HEK293 (cell line): ENCODE measurements around the gene HNRNPA0.

Source experiments
- CTCF ChIA-PET: fragments of 350-600 bp; formaldehyde crosslinking; extraction: SDS; loops from one replicate; lab custom pipeline; 2021; ENCODE audit warnings: antibody characterized with exemption; lab: Yijun Ruan, JAX
- POLR2A ChIA-PET: fragments of 300-600 bp; formaldehyde crosslinking; extraction: SDS; loops from one replicate; lab custom pipeline; 2020; ENCODE audit warnings: antibody characterized with exemption, inconsistent platforms; lab: Yijun Ruan, JAX
- H3K27ac ChIP-seq: fragments of 200-500 bp; sonication (Bioruptor generic); 2 replicates; pipeline ENCODE4 v1.5.1; 2014; ENCODE audit warnings: low read depth, low read length, control low read depth, inconsistent platforms; ENCODE audit errors: extremely low read depth
- H3K36me3 ChIP-seq, 2 experiments: fragments of 200-500 bp in 1 of 2; sonication (Bioruptor generic) in 1 of 2; 1 replicate in 1 of 2; 2 replicates in 1 of 2; pipeline ENCODE4 v1.5.1; 2014 to 2017; ENCODE audit warnings: inconsistent platforms in 2 of 2, low read length in 2 of 2; ENCODE audit not compliant: control insufficient read depth in 2 of 2, insufficient read depth in 1 of 2
- H3K4me1 ChIP-seq: fragments of 200-500 bp; sonication (Bioruptor generic); 2 replicates; pipeline ENCODE4 v1.5.1; 2014; ENCODE audit warnings: mild to moderate bottlenecking, low read length, inconsistent platforms; ENCODE audit not compliant: control insufficient read depth, insufficient read depth
- H3K4me3 ChIP-seq: 2 replicates; pipeline ENCODE4 v1.5.1; 2011; ENCODE audit warnings: low read depth, mild to moderate bottlenecking, control low read depth, low read length, moderate library complexity
- H3K9me3 ChIP-seq: fragments of 200-500 bp; sonication (Bioruptor generic); 2 replicates; pipeline ENCODE4 v1.5.1; 2014; ENCODE audit warnings: low read depth, low read length, inconsistent platforms; ENCODE audit not compliant: control insufficient read depth, insufficient read depth
- KLF10 ChIP-seq: fragments of 450-650 bp; IDR thresholded peaks from 2 replicates; pipeline ENCODE4 v1.5.1; 2018; ENCODE audit warnings: missing biosample characterization, mild to moderate bottlenecking, missing genetic modification characterization
- SP3 ChIP-seq: fragments of 450-650 bp; formaldehyde crosslinking; IDR thresholded peaks from 2 replicates; pipeline ENCODE4 v1.5.1; 2016; ENCODE audit warnings: missing biosample characterization, missing genetic modification characterization
- ZBTB20 ChIP-seq: fragments of 450-650 bp; formaldehyde crosslinking; IDR thresholded peaks from 2 replicates; pipeline ENCODE4 v1.5.1; 2016; ENCODE audit warnings: missing biosample characterization, missing genetic modification characterization
- ZNF140 ChIP-seq: fragments of 450-650 bp; formaldehyde crosslinking; IDR thresholded peaks from 2 replicates; pipeline ENCODE4 v1.5.1; 2016; ENCODE audit warnings: missing biosample characterization, missing genetic modification characterization
- ZNF266 ChIP-seq: fragments of 450-650 bp; formaldehyde crosslinking; IDR thresholded peaks from 2 replicates; pipeline ENCODE4 v1.5.1; 2016; ENCODE audit warnings: missing biosample characterization, missing genetic modification characterization, low read depth
- ZNF335 ChIP-seq: fragments of 450-650 bp; formaldehyde crosslinking; conservative IDR thresholded peaks from 2 replicates; pipeline ENCODE4 v1.5.1; 2016; ENCODE audit warnings: missing biosample characterization, missing genetic modification characterization
- ZNF366 ChIP-seq: fragments of 450-650 bp; formaldehyde crosslinking; conservative IDR thresholded peaks from 2 replicates; pipeline ENCODE4 v1.5.1; 2016; ENCODE audit warnings: missing biosample characterization, missing genetic modification characterization
- ZNF423 ChIP-seq: fragments of 450-650 bp; formaldehyde crosslinking; IDR thresholded peaks from 2 replicates; pipeline ENCODE4 v1.5.1; 2016; ENCODE audit warnings: missing biosample characterization, missing genetic modification characterization
- ZNF549 ChIP-seq: fragments of 450-650 bp; IDR thresholded peaks from 2 replicates; pipeline ENCODE4 v1.5.1; 2018; ENCODE audit warnings: missing biosample characterization, missing genetic modification characterization, mild to moderate bottlenecking, inconsistent platforms, moderate library complexity
- ZNF768 ChIP-seq: fragments of 450-650 bp; formaldehyde crosslinking; IDR thresholded peaks from 2 replicates; pipeline ENCODE4 v1.5.1; 2018; ENCODE audit warnings: missing biosample characterization, mild to moderate bottlenecking, missing genetic modification characterization
- TF ChIP-seq, protein P1 (sequence below): fragments of 450-650 bp; formaldehyde crosslinking; IDR thresholded peaks from 2 replicates; pipeline ENCODE4 v1.5.1; 2017; ENCODE audit warnings: missing biosample characterization, missing genetic modification characterization
- TF ChIP-seq, protein P2 (sequence below): fragments of 450-650 bp; formaldehyde crosslinking; conservative IDR thresholded peaks from 2 replicates; pipeline ENCODE4 v1.5.1; 2016; ENCODE audit warnings: low read depth, missing biosample characterization, missing genetic modification characterization
- TF ChIP-seq, protein P3 (sequence below): fragments of 450-650 bp; formaldehyde crosslinking; IDR thresholded peaks from 2 replicates; pipeline ENCODE4 v1.5.1; 2016; ENCODE audit warnings: missing biosample characterization, missing genetic modification characterization
- TF ChIP-seq, protein P4 (sequence below): fragments of 450-650 bp; formaldehyde crosslinking; IDR thresholded peaks from 2 replicates; pipeline ENCODE4 v1.5.1; 2016; ENCODE audit warnings: missing biosample characterization, missing genetic modification characterization
- TF ChIP-seq, protein P5 (sequence below): fragments of 450-650 bp; formaldehyde crosslinking; IDR thresholded peaks from 2 replicates; pipeline ENCODE4 v1.5.1; 2016; ENCODE audit warnings: missing biosample characterization, missing genetic modification characterization

Gene HNRNPA0

DNA sequence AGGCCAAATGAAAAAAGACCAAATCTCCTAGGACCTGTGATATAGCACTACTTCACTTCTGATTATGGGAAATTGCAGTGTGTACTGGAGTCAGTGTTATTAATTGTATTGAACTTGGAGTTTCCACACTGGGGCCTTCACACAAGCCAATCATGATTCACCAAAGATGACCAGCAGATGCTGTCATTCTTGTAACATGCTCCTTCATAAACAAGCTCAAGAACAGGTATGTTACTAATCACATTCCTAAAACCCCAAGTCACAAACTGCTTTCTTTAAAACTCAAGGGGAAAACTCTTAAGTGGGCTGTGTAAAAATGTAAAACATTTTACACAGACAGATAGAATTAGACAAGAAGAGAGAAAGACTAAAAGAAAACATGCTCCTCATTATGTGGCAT lies 23.8 kb downstream of the HNRNPA0 start:
- H3K4me1 ChIP-seq: no peaks in the 10 kb centered on the region
- H3K27ac ChIP-seq: no peak overlapping the region
- POLR2A ChIA-PET: no interaction called here
- no peaks in the 10 kb centered on the region for H3K9me3 ChIP-seq
- H3K4me3 ChIP-seq: no peak overlapping the region
- no peaks in the 10 kb centered on the region for H3K36me3 ChIP-seq
- CTCF ChIA-PET: interaction anchor here (0.7 to 1.4 kb wide), 2 partner anchors 12 to 1864 kb away, joined by 3 to 11 read pairs; no protein-coding TSS in a partner anchor
- TF ChIP-seq, protein P1, sequence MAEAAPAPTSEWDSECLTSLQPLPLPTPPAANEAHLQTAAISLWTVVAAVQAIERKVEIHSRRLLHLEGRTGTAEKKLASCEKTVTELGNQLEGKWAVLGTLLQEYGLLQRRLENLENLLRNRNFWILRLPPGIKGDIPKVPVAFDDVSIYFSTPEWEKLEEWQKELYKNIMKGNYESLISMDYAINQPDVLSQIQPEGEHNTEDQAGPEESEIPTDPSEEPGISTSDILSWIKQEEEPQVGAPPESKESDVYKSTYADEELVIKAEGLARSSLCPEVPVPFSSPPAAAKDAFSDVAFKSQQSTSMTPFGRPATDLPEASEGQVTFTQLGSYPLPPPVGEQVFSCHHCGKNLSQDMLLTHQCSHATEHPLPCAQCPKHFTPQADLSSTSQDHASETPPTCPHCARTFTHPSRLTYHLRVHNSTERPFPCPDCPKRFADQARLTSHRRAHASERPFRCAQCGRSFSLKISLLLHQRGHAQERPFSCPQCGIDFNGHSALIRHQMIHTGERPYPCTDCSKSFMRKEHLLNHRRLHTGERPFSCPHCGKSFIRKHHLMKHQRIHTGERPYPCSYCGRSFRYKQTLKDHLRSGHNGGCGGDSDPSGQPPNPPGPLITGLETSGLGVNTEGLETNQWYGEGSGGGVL (tag by site-specific recombination): no peak
- no peak for TF ChIP-seq KLF10
- TF ChIP-seq ZNF768: no peak
- no peak for TF ChIP-seq SP3 (tag by site-specific recombination)
- TF ChIP-seq ZNF549 (tag by site-specific recombination): no peak
- TF ChIP-seq, protein P2, sequence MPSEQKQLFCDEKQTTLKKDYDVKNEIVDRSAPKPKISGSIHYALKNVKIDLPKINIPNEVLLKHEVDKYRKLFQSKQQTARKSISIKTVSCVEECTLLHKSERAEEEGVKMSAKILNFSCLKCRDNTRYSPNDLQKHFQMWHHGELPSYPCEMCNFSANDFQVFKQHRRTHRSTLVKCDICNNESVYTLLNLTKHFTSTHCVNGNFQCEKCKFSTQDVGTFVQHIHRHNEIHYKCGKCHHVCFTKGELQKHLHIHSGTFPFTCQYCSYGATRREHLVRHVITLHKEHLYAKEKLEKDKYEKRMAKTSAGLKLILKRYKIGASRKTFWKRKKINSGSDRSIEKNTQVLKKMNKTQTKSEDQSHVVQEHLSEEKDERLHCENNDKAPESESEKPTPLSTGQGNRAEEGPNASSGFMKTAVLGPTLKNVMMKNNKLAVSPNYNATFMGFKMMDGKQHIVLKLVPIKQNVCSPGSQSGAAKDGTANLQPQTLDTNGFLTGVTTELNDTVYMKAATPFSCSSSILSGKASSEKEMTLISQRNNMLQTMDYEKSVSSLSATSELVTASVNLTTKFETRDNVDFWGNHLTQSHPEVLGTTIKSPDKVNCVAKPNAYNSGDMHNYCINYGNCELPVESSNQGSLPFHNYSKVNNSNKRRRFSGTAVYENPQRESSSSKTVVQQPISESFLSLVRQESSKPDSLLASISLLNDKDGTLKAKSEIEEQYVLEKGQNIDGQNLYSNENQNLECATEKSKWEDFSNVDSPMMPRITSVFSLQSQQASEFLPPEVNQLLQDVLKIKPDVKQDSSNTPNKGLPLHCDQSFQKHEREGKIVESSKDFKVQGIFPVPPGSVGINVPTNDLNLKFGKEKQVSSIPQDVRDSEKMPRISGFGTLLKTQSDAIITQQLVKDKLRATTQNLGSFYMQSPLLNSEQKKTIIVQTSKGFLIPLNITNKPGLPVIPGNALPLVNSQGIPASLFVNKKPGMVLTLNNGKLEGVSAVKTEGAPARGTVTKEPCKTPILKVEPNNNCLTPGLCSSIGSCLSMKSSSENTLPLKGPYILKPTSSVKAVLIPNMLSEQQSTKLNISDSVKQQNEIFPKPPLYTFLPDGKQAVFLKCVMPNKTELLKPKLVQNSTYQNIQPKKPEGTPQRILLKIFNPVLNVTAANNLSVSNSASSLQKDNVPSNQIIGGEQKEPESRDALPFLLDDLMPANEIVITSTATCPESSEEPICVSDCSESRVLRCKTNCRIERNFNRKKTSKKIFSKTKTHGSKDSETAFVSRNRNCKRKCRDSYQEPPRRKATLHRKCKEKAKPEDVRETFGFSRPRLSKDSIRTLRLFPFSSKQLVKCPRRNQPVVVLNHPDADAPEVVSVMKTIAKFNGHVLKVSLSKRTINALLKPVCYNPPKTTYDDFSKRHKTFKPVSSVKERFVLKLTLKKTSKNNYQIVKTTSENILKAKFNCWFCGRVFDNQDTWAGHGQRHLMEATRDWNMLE: no peak
- TF ChIP-seq ZBTB20 (tag by site-specific recombination): no peak

DNA sequence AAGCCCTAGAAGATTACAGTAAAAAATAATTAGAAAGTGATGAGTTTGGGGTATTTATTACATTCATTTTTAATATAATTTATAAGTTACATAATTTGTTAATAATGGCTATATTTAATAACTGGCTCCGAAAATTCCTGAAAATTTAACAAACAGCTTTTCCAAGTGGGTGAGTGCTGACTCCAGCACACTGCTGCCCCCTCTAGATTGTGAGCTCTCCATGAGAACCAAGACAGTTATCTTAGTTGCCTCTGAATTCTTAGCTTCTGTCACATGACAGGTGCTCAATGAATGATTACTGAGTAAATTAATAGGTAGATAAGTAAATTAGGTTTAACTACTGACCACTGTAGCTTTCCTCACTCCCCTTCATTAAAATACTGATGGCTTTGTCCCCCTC lies 26.1 kb downstream of the HNRNPA0 start:
- H3K36me3 ChIP-seq: no peaks in the 10 kb centered on the region
- ChIA-PET CTCF (interaction anchor here (0.9 to 2.6 kb wide), 5 partner anchors 9 to 340 kb away, joined by 3 to 9 read pairs (median 3); no protein-coding TSS in a partner anchor), POLR2A (interaction anchor here (0.5 kb wide), 1 partner anchor 31 kb away, joined by 3 read pairs; no protein-coding TSS in a partner anchor)
- no peaks in the 10 kb centered on the region for H3K9me3 ChIP-seq
- no peaks in the 10 kb centered on the region for H3K4me1 ChIP-seq
- no peak overlapping the region for H3K27ac ChIP-seq
- H3K4me3 ChIP-seq: no peak overlapping the region
- TF ChIP-seq, protein P3, sequence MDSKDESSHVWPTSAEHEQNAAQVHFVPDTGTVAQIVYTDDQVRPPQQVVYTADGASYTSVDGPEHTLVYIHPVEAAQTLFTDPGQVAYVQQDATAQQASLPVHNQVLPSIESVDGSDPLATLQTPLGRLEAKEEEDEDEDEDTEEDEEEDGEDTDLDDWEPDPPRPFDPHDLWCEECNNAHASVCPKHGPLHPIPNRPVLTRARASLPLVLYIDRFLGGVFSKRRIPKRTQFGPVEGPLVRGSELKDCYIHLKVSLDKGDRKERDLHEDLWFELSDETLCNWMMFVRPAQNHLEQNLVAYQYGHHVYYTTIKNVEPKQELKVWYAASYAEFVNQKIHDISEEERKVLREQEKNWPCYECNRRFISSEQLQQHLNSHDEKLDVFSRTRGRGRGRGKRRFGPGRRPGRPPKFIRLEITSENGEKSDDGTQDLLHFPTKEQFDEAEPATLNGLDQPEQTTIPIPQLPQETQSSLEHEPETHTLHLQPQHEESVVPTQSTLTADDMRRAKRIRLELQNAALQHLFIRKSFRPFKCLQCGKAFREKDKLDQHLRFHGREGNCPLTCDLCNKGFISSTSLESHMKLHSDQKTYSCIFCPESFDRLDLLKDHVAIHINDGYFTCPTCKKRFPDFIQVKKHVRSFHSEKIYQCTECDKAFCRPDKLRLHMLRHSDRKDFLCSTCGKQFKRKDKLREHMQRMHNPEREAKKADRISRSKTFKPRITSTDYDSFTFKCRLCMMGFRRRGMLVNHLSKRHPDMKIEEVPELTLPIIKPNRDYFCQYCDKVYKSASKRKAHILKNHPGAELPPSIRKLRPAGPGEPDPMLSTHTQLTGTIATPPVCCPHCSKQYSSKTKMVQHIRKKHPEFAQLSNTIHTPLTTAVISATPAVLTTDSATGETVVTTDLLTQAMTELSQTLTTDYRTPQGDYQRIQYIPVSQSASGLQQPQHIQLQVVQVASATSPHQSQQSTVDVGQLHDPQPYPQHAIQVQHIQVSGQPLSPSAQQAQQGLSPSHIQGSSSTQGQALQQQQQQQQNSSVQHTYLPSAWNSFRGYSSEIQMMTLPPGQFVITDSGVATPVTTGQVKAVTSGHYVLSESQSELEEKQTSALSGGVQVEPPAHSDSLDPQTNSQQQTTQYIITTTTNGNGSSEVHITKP (tag by site-specific recombination): no peak
- TF ChIP-seq ZNF423 (tag by site-specific recombination) (no peak), ZNF366 (tag by site-specific recombination) (no peak), ZNF140 (no peak), ZNF335 (tag by site-specific recombination) (no peak), ZNF266 (tag by site-specific recombination) (no peak)
- TF ChIP-seq, protein P4, sequence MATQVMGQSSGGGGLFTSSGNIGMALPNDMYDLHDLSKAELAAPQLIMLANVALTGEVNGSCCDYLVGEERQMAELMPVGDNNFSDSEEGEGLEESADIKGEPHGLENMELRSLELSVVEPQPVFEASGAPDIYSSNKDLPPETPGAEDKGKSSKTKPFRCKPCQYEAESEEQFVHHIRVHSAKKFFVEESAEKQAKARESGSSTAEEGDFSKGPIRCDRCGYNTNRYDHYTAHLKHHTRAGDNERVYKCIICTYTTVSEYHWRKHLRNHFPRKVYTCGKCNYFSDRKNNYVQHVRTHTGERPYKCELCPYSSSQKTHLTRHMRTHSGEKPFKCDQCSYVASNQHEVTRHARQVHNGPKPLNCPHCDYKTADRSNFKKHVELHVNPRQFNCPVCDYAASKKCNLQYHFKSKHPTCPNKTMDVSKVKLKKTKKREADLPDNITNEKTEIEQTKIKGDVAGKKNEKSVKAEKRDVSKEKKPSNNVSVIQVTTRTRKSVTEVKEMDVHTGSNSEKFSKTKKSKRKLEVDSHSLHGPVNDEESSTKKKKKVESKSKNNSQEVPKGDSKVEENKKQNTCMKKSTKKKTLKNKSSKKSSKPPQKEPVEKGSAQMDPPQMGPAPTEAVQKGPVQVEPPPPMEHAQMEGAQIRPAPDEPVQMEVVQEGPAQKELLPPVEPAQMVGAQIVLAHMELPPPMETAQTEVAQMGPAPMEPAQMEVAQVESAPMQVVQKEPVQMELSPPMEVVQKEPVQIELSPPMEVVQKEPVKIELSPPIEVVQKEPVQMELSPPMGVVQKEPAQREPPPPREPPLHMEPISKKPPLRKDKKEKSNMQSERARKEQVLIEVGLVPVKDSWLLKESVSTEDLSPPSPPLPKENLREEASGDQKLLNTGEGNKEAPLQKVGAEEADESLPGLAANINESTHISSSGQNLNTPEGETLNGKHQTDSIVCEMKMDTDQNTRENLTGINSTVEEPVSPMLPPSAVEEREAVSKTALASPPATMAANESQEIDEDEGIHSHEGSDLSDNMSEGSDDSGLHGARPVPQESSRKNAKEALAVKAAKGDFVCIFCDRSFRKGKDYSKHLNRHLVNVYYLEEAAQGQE (tag by site-specific recombination): no peak
- TF ChIP-seq, protein P5, sequence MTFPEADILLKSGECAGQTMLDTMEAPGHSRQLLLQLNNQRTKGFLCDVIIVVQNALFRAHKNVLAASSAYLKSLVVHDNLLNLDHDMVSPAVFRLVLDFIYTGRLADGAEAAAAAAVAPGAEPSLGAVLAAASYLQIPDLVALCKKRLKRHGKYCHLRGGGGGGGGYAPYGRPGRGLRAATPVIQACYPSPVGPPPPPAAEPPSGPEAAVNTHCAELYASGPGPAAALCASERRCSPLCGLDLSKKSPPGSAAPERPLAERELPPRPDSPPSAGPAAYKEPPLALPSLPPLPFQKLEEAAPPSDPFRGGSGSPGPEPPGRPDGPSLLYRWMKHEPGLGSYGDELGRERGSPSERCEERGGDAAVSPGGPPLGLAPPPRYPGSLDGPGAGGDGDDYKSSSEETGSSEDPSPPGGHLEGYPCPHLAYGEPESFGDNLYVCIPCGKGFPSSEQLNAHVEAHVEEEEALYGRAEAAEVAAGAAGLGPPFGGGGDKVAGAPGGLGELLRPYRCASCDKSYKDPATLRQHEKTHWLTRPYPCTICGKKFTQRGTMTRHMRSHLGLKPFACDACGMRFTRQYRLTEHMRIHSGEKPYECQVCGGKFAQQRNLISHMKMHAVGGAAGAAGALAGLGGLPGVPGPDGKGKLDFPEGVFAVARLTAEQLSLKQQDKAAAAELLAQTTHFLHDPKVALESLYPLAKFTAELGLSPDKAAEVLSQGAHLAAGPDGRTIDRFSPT (tag by site-specific recombination): no peak
- TF ChIP-seq, protein P1 (tag by site-specific recombination): no peak
